ENCODE measurements around the gene ITGA1.
"Not testable (repeated sequence)": the region's sequence is repeated elsewhere in the genome, so short reads cannot be mapped to it uniquely, and the experiment has no call there.

Gene ITGA1

DNA sequence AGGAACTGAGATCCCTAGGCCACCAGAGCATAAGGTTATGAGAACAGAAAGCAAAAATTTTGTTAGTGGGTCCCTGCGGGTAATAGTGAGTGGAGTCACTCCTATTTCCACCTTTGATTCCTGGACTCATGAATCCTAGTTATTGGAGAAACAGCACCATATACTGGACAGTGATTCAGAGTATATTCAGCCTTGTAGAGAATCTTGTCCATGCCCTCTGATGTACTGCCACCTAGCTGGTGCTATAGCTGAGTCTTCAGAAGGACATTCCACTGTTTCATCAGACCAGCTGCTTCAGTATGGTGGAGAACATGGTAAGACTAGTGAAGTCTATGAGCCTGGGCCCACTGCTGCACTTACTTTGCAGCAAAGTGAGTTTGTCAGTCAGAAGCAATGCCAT lies 176.4 kb downstream of the ITGA1 start:
- no peaks in the 10 kb centered on the region for H3K27me3 ChIP-seq
- H3K4me1 ChIP-seq = no peaks in the 10 kb centered on the region
- H3K9me3 ChIP-seq (replicated peaks in 1 of 11) = peaks cover 0 to 7% (median 0%) of the 10 kb centered on the region in 11 experiments; a peak in 4 of 22 replicates
- H3K4me3 ChIP-seq = no peak overlapping the region
- H3K4me2 ChIP-seq = no peak overlapping the region
- H3K9ac ChIP-seq = no peak overlapping the region
- no peaks in the 10 kb centered on the region for H4K20me1 ChIP-seq
- H3K36me3 ChIP-seq = no peaks in the 10 kb centered on the region
- H3K27ac ChIP-seq = no peak overlapping the region
- TF ChIP-seq Cebpa-rat (IDR thresholded peaks at IDR 0.05) = no peak

DNA sequence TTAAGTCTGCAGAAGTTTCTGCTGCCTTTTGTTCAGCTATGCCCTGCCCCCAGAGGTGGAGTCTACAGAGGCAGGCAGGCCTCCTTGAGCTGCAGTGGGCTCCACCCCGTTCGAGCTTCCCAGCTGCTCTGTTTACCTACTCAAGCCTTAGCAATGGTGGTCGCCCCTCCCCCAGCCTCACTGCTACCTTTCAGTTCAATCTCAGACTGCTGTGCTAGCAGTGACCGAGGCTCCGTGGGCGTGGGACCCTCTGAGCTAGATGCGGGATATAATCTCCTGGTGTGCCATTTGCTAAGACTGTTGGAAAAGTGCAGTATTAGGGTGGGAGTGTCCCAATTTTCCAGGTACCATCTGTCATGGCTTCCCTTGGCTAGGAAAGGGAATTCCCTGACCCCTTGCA lies 188.4 kb downstream of the ITGA1 start:
- not testable (repeated sequence) for H3K4me2 ChIP-seq, H3K27me3 ChIP-seq, H3K27ac ChIP-seq, H3K36me3 ChIP-seq, H3K9ac ChIP-seq, H3K4me1 ChIP-seq, H3K4me3 ChIP-seq, H4K20me1 ChIP-seq
- H3K9me3 ChIP-seq (replicated peaks in 1 of 11) = peaks cover 14 to 30% (median 22%) of the 10 kb centered on the region in 11 experiments

DNA sequence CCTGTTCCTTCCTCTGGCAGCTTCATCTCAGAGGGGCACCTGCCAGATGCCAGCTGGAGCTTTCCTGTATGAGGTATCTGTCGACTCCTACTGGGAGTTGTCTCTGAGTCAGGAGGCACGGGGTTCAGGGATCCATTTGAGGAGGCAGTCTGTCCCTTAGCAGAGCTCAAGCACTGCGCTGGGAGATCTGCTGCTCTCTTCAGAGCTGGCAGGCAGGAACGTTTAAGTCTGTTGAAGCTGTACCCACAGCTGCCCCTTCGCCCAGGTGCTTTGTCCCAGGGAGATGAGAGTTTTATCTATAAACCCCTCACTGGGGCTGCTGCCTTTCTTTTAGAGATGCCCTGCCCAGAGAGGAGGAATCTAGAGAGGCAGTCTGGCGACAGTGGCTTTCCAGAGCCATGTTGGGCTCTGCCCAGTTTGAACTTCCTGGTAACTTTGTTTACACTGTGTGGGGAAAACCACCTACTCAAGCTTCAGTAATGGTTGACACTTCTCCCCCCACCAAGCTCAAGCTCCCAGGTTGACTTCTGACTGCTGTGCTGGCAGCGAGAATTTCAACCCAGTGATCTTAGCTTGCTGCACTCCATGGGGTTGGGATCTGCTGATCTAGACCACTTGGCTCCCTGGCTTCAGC lies 189.7 kb downstream of the ITGA1 start:
- Histone ChIP-seq H4K20me1 (no peaks in the 10 kb centered on the region), H3K4me2 (no peak overlapping the region), H3K27ac (no peak overlapping the region), H3K27me3 (no peaks in the 10 kb centered on the region; a peak in 1 of 22 replicates), H3K4me1 (no peaks in the 10 kb centered on the region), H3K36me3 (no peaks in the 10 kb centered on the region), H3K9me3 (replicated peaks in 1 of 11) (peaks cover 14 to 30% (median 22%) of the 10 kb centered on the region in 11 experiments), H3K9ac (no peak overlapping the region), H3K4me3 (no peak overlapping the region)
- no peak for TF ChIP-seq Cebpa-rat (IDR thresholded peaks at IDR 0.05)

DNA sequence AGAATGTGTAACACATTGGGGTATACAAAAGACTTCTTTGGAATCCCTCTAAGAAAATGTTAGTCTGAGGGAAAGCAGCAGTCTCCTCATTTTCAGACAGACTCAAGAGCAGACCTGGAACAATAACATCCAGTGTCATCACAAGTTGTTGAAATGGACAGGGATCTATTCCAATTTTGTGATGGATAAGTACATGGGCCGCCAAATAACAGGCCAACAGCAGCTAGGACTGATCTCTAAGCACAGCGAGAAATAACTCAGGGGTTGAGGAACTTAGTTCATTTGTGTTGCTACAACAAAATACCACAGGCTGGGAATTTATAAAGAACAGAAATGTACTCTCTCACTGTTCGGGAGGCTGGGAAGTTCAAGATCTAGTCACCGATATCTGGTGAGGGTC lies 193.8 kb downstream of the ITGA1 start:
- Histone ChIP-seq H4K20me1 (no peaks in the 10 kb centered on the region), H3K36me3 (no peaks in the 10 kb centered on the region), H3K4me1 (peaks cover 0 to 12% (median 0%) of the 10 kb centered on the region in 10 experiments; a peak in 4 of 20 replicates), H3K9ac (no peak overlapping the region), H3K27me3 (peaks cover 0 to 4% (median 1%) of the 10 kb centered on the region in 11 experiments; a peak in 4 of 22 replicates), H3K27ac (no peak overlapping the region), H3K4me2 (no peak overlapping the region), H3K4me3 (no peak overlapping the region), H3K9me3 (replicated peaks in 1 of 11) (peaks cover 10 to 22% (median 17%) of the 10 kb centered on the region in 11 experiments)
- no peak for TF ChIP-seq Cebpa-rat (IDR thresholded peaks at IDR 0.05)

DNA sequence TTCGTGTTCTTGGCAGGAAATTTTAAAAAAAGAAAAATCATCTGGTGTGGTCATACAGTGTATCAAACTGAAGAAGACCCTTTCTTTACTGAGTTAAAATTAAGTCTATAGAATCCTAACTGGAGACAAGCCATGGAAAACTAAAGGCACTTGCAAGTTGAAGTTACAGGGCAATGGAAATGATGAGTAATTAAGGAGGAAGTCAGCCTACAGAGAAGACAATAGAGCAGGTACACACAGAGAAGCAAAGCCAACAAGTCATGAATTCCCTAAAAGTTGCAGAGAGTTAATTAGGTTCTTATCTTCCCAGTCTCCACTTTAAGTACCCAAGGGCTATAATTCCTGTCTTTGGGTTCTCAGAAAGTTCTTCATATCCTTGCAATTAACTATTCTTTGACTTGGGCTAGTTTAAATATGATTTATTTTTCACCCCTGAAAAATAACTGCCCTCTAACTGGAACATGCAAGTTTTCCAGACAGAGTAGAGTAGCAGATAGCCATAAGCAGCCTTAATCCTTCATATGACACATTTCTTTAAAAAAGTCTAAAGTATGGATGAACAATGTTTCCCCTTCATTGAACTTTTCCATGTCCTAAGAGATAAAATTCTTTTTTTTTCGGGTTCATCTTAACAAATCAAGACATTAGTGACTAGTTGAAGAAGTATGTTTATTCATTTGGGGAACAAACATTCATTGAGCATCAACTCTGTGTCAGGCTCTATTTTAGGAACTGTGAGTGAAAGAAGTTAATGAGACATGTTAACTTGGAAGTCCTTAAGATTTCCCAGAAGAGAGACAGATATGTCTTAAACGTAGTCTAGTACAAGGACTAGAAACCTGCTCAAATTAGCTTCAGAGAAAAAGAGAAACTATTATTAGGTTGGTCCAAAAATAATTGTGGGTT lies 196.3 kb downstream of the ITGA1 start:
- H3K27ac ChIP-seq = no peak overlapping the region
- H3K9me3 ChIP-seq (replicated peaks in 1 of 11) = no peaks in the 10 kb centered on the region
- TF ChIP-seq Cebpa-rat (IDR thresholded peaks at IDR 0.05) = no peak
- peak overlapping the region in 3 of 11 experiments; percentile 0 to 11 (median 4); a peak in 3 of 22 replicates for H3K4me2 ChIP-seq
- H4K20me1 ChIP-seq = no peaks in the 10 kb centered on the region
- peaks cover 0 to 22% (median 5%) of the 10 kb centered on the region in 10 experiments; a peak in 8 of 20 replicates for H3K4me1 ChIP-seq
- no peak overlapping the region for H3K4me3 ChIP-seq
- peaks cover 17 to 27% (median 21%) of the 10 kb centered on the region in 11 experiments for H3K27me3 ChIP-seq
- no peaks in the 10 kb centered on the region for H3K36me3 ChIP-seq
- H3K9ac ChIP-seq = no peak overlapping the region

DNA sequence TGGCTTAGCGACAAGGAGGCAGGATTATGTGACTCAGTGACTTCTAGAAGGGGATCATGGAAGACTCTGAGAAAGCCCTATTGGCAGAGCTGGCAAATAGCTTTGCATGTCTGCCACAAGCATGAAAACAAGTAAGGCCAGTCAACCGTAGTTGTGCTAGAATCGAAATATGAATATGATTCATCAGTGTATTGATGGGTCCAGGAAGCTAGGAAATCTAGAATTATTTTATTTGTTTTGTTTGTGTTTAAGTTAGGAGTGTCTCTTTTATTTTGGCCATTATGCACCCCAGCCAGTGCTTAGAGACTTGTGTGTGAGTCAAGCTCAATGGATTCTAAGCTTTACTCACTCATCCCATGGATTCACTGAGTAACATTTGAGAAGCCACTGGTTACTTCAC lies 197.6 kb downstream of the ITGA1 start:
- Histone ChIP-seq H4K20me1 (peaks cover 0 to 4% (median 0%) of the 10 kb centered on the region in 11 experiments; a peak in 1 of 22 replicates), H3K27me3 (peaks cover 29 to 40% (median 34%) of the 10 kb centered on the region in 11 experiments), H3K27ac (no peak overlapping the region), H3K36me3 (no peaks in the 10 kb centered on the region), H3K9me3 (replicated peaks in 1 of 11) (no peaks in the 10 kb centered on the region), H3K9ac (no peak overlapping the region), H3K4me1 (peaks cover 8 to 31% (median 13%) of the 10 kb centered on the region in 10 experiments; a peak in 19 of 20 replicates), H3K4me3 (no peak overlapping the region), H3K4me2 (no peak overlapping the region)
- no peak for TF ChIP-seq Cebpa-rat (IDR thresholded peaks at IDR 0.05)

DNA sequence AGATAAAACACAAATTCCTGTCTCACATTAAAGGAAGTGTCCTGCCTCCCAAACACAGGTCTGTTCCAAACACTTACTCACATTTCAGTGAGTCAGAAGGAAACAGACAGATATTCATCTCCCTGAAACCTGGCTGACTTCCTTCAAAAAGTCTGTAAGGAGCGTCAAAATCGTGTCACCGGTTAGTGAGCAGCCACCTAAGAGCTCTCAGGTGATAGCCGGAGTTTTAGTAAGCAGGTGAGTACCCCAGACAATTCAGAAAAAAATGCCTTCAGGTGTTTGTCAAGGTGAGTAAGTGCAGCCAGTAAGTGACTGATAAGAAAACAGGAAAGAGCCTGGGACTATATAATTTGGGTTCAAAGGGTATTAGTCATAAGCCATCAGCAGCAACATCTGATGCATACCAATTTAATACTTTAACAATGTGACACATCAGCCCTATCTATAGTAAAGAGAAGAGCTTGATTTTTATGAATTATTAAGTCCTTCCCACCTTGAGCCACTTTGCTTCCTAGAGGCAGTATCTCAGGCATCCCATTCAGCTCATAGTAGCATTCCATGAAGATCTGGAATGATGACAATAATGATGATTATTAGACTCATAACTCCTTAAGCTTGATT lies 200.1 kb downstream of the ITGA1 start:
- no peak overlapping the region for H3K9ac ChIP-seq
- H3K9me3 ChIP-seq (replicated peaks in 1 of 11) = no peaks in the 10 kb centered on the region
- H3K36me3 ChIP-seq = 0 out of 22 replicates have a peak, but pooled peaks cover 0 to 3% (median 0%) of the 10 kb centered on the region in 11 experiments
- no peak overlapping the region for H3K4me3 ChIP-seq
- TF ChIP-seq Cebpa-rat (IDR thresholded peaks at IDR 0.05) = no peak
- no peak overlapping the region; a peak in 1 of 22 replicates for H3K4me2 ChIP-seq
- no peak overlapping the region for H3K27ac ChIP-seq
- H4K20me1 ChIP-seq = peaks cover 0 to 4% (median 0%) of the 10 kb centered on the region in 11 experiments; a peak in 1 of 22 replicates
- H3K4me1 ChIP-seq = peaks cover 8 to 35% (median 13%) of the 10 kb centered on the region in 10 experiments; a peak in 19 of 20 replicates
- peaks cover 34 to 65% (median 55%) of the 10 kb centered on the region in 11 experiments for H3K27me3 ChIP-seq

DNA sequence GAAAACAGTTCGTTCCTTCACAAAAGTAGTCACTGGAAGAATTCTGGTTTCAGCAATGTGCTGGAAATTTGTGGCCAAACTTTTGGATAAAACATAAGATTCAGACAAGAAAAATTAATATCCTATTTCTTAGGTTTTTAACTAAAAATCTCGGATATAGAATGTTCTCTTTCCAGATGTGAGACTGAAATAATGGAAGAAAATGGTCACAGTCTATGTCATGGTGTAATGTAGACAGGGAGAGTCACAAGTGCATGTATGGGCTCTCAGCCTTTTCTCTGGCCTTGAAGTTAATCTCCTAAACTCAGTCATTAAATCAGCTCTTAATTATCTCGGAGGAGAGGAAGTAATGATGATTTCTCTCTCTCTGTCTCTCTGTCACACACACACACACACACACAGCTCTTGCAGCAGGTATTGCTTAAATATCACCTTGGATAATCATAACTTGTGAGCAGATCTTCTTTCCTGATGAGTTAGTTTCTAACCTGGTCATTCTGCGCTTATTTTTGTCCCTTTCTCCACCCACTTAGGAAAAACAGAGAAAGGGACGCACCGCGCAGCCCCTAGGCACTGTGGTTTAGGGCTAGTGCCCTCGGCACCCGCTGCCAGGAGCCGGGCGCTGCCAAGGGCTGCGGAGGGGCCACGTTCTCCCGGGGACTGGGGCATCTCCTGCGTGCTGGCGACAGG lies 200.8 kb downstream of the ITGA1 start:
- Histone ChIP-seq H3K36me3 (0 out of 22 replicates have a peak, but pooled peaks cover 0 to 4% (median 0%) of the 10 kb centered on the region in 11 experiments), H3K9ac (peak overlapping the region in 8 of 11 experiments; percentile 20 to 65 (median 54); a peak in 9 of 22 replicates), H3K27me3 (peaks cover 34 to 68% (median 55%) of the 10 kb centered on the region in 11 experiments), H3K4me3 (peak overlapping the region; percentile 56 to 80 (median 65)), H3K4me2 (peak overlapping the region; percentile 76 to 99 (median 94)), H3K4me1 (peaks cover 8 to 35% (median 13%) of the 10 kb centered on the region in 10 experiments; a peak in 19 of 20 replicates), H3K27ac (peak overlapping the region in 1 of 11 experiments; percentile 35; a peak in 1 of 22 replicates), H4K20me1 (peaks cover 0 to 4% (median 0%) of the 10 kb centered on the region in 11 experiments; a peak in 1 of 22 replicates), H3K9me3 (replicated peaks in 1 of 11) (no peaks in the 10 kb centered on the region)
- TF ChIP-seq Cebpa-rat (IDR thresholded peaks at IDR 0.05) = no peak
